ENCODE results near the gene TKTL1. TPM values are rescaled to one million over a fixed set of nuclear protein-coding genes. Genes with fewer than 3 reads are reported as not detected.

TKTL1 gene
- total and polyA plus RNA-seq, 2 experiments from 2014 or later, result 0.52 TPM; not detected in 1

GRCh38 chrX:154323537-154323936 lies 27.9 kb downstream of the TKTL1 start:
- no peak for TF ChIP-seq EZH2phosphoT487 (IDR thresholded peaks at IDR 0.05; ENCODE audit: low read depth, severe bottlenecking, unreplicated experiment)
- no peak for TF ChIP-seq EZH2 (IDR thresholded peaks at IDR 0.05; ENCODE audit: borderline replicate concordance)
- TF ChIP-seq CTCF (IDR thresholded peaks at IDR 0.05; ENCODE audit: poor library complexity), result no peak
- Histone ChIP-seq H3K4me3 (no peak overlapping the region), H3K4me2 (no peak overlapping the region), H3K36me3 (replicated peaks; ENCODE audit: insufficient read depth, low read depth) (no peaks in the 10 kb centered on the region), H3K79me2 (no peaks in the 10 kb centered on the region), H3K4me1 (ENCODE audit: insufficient read depth) (no peaks in the 10 kb centered on the region), H3K9me3 (ENCODE audit: low read depth) (no peaks in the 10 kb centered on the region), H2AFZ (no peak overlapping the region), H3K9me2 (replicated peaks; ENCODE audit: insufficient read depth) (no peaks in the 10 kb centered on the region), H3K27me3 (no peaks in the 10 kb centered on the region), H4K20me1 (ENCODE audit: insufficient read depth, poor library complexity, severe bottlenecking) (no peaks in the 10 kb centered on the region), H3K27ac (no peak overlapping the region)
- DNase-seq (ENCODE audit: low spot score), result no peak
- 62% methylated on average over 7 of the region's 7 CpGs for WGBS (ENCODE audit: low lambda C conversion rate, missing lambda C conversion rate)

- Histone ChIP-seq H2AFZ (no peak overlapping the region), H4K20me1 (ENCODE audit: insufficient read depth, poor library complexity, severe bottlenecking) (no peaks in the 10 kb centered on the region), H3K27me3 (no peaks in the 10 kb centered on the region), H3K4me2 (no peak overlapping the region), H3K79me2 (no peaks in the 10 kb centered on the region), H3K9me3 (ENCODE audit: low read depth) (no peaks in the 10 kb centered on the region), H3K27ac (no peak overlapping the region), H3K9me2 (replicated peaks; ENCODE audit: insufficient read depth) (no peaks in the 10 kb centered on the region), H3K36me3 (replicated peaks; ENCODE audit: insufficient read depth, low read depth) (no peaks in the 10 kb centered on the region), H3K4me3 (no peak overlapping the region), H3K4me1 (ENCODE audit: insufficient read depth) (no peaks in the 10 kb centered on the region)
- DNase-seq (ENCODE audit: low spot score), result no peak
- TF ChIP-seq EZH2 (IDR thresholded peaks at IDR 0.05; ENCODE audit: borderline replicate concordance) (no peak), CTCF (IDR thresholded peaks at IDR 0.05; ENCODE audit: poor library complexity) (no peak), EZH2phosphoT487 (IDR thresholded peaks at IDR 0.05; ENCODE audit: low read depth, severe bottlenecking, unreplicated experiment) (no peak)
- 55% methylated on average over 8 of the region's 8 CpGs for WGBS (ENCODE audit: low lambda C conversion rate, missing lambda C conversion rate)
Measured at GRCh38 chrX:154325541-154325940, 29.9 kb downstream of the TKTL1 start.

DNA sequence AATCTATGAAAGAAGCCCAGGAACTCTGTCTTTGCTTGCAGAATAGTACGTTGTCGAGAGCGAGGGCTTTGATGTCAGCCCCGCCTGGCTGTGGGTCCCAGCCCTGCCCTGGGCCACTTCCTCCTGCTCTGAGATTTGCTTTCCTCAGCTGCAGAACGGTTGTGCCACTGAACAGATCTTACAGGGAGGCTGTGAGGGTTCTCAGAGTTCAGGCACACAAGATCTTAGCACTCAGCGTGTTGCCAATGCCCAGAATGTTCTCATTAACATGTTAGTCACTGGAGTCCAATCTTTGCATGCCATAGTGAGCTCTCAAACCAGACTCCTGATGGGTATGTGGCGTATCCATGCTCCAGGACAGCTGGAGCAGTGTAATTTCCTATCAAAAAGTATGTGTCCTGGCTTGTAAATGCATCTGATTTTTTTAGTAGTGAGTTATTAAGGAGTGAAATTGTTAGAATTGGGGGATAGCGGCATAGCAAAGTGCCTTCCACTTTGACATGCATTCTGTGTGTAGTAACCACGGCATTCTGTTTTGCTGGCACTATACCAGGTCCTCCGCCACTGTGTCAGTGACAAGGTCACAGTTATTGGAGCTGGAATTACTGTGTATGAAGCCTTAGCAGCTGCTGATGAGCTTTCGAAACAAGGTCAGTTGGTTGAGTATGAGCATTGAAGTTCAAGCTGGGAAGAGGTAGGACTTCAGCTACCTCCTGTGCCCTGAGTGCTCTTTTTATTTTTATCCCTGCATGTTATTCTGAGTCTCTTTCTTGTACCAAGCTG lies 31.6 kb downstream of the TKTL1 start:
- Histone ChIP-seq H3K4me2 (no peak overlapping the region), H3K79me2 (no peaks in the 10 kb centered on the region), H4K20me1 (ENCODE audit: insufficient read depth, poor library complexity, severe bottlenecking) (no peaks in the 10 kb centered on the region), H3K27ac (no peak overlapping the region), H3K4me1 (ENCODE audit: insufficient read depth) (no peaks in the 10 kb centered on the region), H3K4me3 (no peak overlapping the region), H3K9me2 (replicated peaks; ENCODE audit: insufficient read depth) (no peaks in the 10 kb centered on the region), H3K27me3 (no peaks in the 10 kb centered on the region), H2AFZ (no peak overlapping the region), H3K9me3 (ENCODE audit: low read depth) (no peaks in the 10 kb centered on the region), H3K36me3 (replicated peaks; ENCODE audit: insufficient read depth, low read depth) (no peaks in the 10 kb centered on the region)
- DNase-seq (ENCODE audit: low spot score), result no peak
- TF ChIP-seq EZH2 (IDR thresholded peaks at IDR 0.05; ENCODE audit: borderline replicate concordance) (no peak), CTCF (IDR thresholded peaks at IDR 0.05; ENCODE audit: poor library complexity) (no peak), EZH2phosphoT487 (IDR thresholded peaks at IDR 0.05; ENCODE audit: low read depth, severe bottlenecking, unreplicated experiment) (no peak)
- 70% methylated on average over 11 of the region's 11 CpGs for WGBS (ENCODE audit: low lambda C conversion rate, missing lambda C conversion rate)
